GM21528 (cell line): ENCODE measurements around the gene PLEKHA5.
A peak's percentile ranks its signal among the peaks of the same experiment; 100 is the strongest.
"Not testable (repeated sequence)": the region's sequence is repeated elsewhere in the genome, so short reads cannot be mapped to it uniquely, and the experiment has no call there.

Experiments
- ATAC-seq: cut with Tn5 transposase; IDR thresholded peaks from one replicate; pipeline ENCODE4 v1.9.1; 2021; ENCODE audit warnings: mild to moderate bottlenecking, moderate library complexity; ENCODE audit not compliant: unreplicated experiment, low FRiP score

The PLEKHA5 gene

GRCh38 chr12:19306366-19306765 is 176.8 kb downstream of the PLEKHA5 start:
- ATAC-seq, result no peak

- no peak for ATAC-seq
Observed at GRCh38 chr12:19307451-19307850, 177.9 kb downstream of the PLEKHA5 start.

GRCh38 chr12:19311165-19311564 is 181.6 kb downstream of the PLEKHA5 start:
- ATAC-seq, result no peak

- no peak for ATAC-seq
Observed at GRCh38 chr12:19312637-19313036, 183.1 kb downstream of the PLEKHA5 start.

DNA sequence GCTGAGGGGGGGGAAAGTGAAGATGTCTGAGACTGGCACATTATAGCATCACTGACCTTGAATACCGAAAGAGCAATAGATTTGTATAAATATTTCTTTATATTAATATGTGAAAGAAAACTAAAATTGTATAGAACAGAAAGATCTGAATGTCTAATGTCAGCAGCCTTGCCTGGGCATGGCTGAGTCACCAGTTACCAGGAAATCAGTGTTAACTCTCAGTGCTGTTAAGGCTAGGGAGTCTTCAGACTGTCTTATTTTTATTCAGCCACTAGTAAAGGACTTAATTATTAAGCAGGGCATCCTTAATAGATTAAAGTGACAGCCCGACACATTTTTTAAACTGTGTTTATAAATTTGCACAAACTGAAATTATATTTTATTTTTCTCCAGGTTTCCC is 186.9 kb downstream of the PLEKHA5 start:
- no peak for ATAC-seq

DNA sequence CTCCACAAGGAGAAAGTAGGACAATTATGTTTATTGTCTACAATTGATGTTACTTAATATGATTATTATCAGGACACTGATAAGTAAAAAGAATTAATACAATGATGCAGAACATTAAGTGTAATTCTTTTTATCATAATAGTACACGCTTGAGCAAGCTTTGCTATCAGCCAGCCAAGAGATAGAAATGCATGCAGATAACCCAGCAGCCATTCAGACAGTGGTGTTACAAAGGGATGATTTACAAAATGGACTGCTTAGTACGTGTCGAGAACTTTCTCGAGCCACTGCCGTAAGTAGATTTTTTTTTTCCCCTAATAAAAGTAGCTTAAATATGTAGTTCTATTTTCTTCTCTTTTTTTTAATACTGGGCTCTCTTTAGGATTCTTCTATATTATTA is 192.8 kb downstream of the PLEKHA5 start:
- ATAC-seq, result no peak

- ATAC-seq, result no peak
Observed at GRCh38 chr12:19323805-19324204, 194.3 kb downstream of the PLEKHA5 start.

- no peak for ATAC-seq
Observed at GRCh38 chr12:19326102-19326501, 196.6 kb downstream of the PLEKHA5 start.

DNA sequence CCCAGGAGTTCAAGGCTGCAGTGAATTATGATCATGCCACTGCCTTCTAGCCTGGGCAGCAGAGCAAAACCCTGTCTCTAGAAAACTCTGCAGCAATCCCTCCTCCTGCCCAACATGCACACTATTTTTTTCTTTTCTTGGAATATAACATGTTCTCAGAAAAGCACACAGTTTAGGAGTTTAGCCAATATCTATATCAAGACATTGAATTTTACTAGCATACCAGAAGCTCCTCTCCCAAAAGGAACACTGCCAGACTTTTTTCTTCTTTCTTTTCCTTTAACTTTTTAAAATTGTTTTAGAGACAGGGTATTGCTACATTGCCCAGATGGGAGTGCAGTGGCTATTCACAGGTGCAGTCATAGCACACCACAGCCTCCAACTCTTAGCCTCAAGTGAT is 202.7 kb downstream of the PLEKHA5 start:
- no peak for ATAC-seq

GRCh38 chr12:19338405-19338804 is 208.9 kb downstream of the PLEKHA5 start:
- ATAC-seq, result no peak

GRCh38 chr12:19350850-19351249 is 221.3 kb downstream of the PLEKHA5 start:
- ATAC-seq, result not testable (repeated sequence)

- no peak for ATAC-seq
Observed at GRCh38 chr12:19351346-19351745, 221.8 kb downstream of the PLEKHA5 start.

GRCh38 chr12:19369691-19370148 is 240.2 kb downstream of the PLEKHA5 start:
- ATAC-seq, result no peak

DNA sequence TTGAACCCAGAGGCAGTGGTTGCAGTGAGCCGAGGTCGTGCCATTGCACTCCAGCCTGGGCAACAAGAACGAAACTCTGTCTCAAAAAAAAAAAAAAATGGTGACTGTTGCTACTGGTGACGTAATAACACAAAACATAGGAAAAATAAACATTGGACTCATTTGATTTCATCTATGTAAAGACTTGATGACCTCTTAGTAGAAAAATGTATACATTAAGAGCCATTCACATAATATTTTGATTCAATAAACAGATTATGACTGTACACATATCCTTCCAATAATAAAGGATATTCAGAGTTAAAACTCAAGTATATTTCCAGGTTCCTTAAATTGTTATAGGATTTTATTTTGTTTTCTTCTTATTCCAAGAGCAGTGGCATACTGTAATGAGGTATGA is 244.1 kb downstream of the PLEKHA5 start:
- no peak for ATAC-seq

- no peak for ATAC-seq
Observed at GRCh38 chr12:19375888-19376287, 246.4 kb downstream of the PLEKHA5 start.

DNA sequence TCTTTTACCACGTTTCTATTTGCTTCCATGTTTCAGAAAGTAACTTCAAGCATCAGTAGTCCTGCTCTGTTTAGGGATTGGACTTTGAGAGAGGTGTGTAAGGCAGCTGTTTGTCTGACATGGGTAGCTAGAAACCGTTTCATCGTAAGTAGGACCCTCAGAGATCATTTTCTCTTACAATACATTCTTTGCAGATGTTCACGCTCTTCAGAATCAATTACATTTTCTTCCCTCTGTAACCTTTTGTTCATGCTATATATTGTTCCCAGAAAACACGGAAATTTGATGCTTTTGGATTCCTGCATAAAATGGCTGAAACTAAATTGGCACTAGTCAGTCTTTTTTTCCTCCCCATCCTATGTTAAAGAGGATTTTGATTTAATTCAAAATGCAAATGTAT is 247.2 kb downstream of the PLEKHA5 start:
- ATAC-seq, result no peak

GRCh38 chr12:19382111-19382526 is 252.6 kb downstream of the PLEKHA5 start:
- ATAC-seq, result peak; percentile 92

- ATAC-seq, result peak; percentile 13
Observed at GRCh38 chr12:19382563-19382962, 253.0 kb downstream of the PLEKHA5 start.

- no peak for ATAC-seq
Observed at GRCh38 chr12:19387161-19387560, 257.6 kb downstream of the PLEKHA5 start.

GRCh38 chr12:19388131-19388549 is 258.6 kb downstream of the PLEKHA5 start:
- ATAC-seq, result no peak

GRCh38 chr12:19390051-19390598 is 260.6 kb downstream of the PLEKHA5 start:
- no peak for ATAC-seq

- not testable (repeated sequence) for ATAC-seq
Observed at GRCh38 chr12:19392644-19393043, 263.1 kb downstream of the PLEKHA5 start.

GRCh38 chr12:19394385-19394784 is 264.9 kb downstream of the PLEKHA5 start:
- ATAC-seq, result no peak
